Uterus (tissue), 4 donors: Measurements from ENCODE around the gene GRIK2. TPM values are rescaled to one million over a fixed set of nuclear protein-coding genes. Genes with fewer than 3 reads are reported as not detected.

Source experiments
- DNase-seq, 2 donors: peaks; one replicate each; pipeline ENCODE4 v3.0.0-alpha.2; 2019 to 2020
- H3K27ac ChIP-seq, 2 donors: fragments of 200-600 bp; sonication (generic); 1 replicate in 1 of 2; 2 replicates in 1 of 2; pipeline ENCODE4 v1.5.1; 2016 to 2018
- H3K27me3 ChIP-seq, 2 donors: fragments of 200-600 bp; sonication (generic); one replicate each; pipeline ENCODE4 v1.5.1; 2018 to 2019; ENCODE audit warnings: control low read depth in 1 of 2
- H3K36me3 ChIP-seq, 2 donors: fragments of 200-600 bp; sonication (generic); one replicate each; pipeline ENCODE4 v1.5.1; 2019; ENCODE audit warnings: control low read depth in 1 of 2
- H3K4me1 ChIP-seq, 2 donors: fragments of 200-600 bp; sonication (generic); one replicate each; pipeline ENCODE4 v1.5.1; 2018 to 2019; ENCODE audit warnings: control low read depth in 1 of 2
- H3K4me3 ChIP-seq, 2 donors: fragments of 200-600 bp; sonication (generic); 1 replicate in 1 of 2; 2 replicates in 1 of 2; pipeline ENCODE4 v1.5.1; 2018 to 2019; ENCODE audit warnings: mild to moderate bottlenecking in 1 of 2
- H3K9me3 ChIP-seq, 2 donors: fragments of 200-600 bp; sonication (generic); one replicate each; pipeline ENCODE4 v1.5.1; 2019; ENCODE audit warnings: control low read depth in 1 of 2
- CTCF ChIP-seq, 4 experiments: fragments of 200-600 bp in 2 of 4; fragments of 450-650 bp in 2 of 4; sonication (generic) in 2 of 4; IDR thresholded peaks; one replicate each; pipeline ENCODE4 v1.5.1; 2016 to 2019; ENCODE audit warnings: antibody characterized with exemption in 4 of 4, mild to moderate bottlenecking in 2 of 4, moderate library complexity in 1 of 4
- POLR2A ChIP-seq, 2 donors: fragments of 450-650 bp; IDR thresholded peaks; one replicate each; pipeline ENCODE4 v1.6.1; 2016; ENCODE audit warnings: antibody characterized with exemption in 2 of 2, mild to moderate bottlenecking in 1 of 2, moderate library complexity in 1 of 2
- intact Hi-C: fragments of 100-400 bp; cut with DNase I; formaldehyde crosslinking; loops from one replicate; pipeline ENCODE4 v1.15.1; 2023; ENCODE audit warnings: low total_unique reads
- total RNA-seq, 4 donors: library from RNA; depleted of rRNA in 3 of 4; stranded (reverse); fragments of >200 nt in 3 of 4; gene quantifications; one replicate each; pipeline versions ENCODE4 v1.1.0 to v1.2.4, GENCODE V29; 2014 to 2023
- donor health status: DM: yes; HTN: yes; CAD: no.

The GRIK2 gene
- total RNA-seq, 4 donors from 2014 or later, result 0.76 to 13.1 TPM; not detected in 2

GRCh38 chr6:101826678-101827077 lies 433.2 kb downstream of the GRIK2 start:
- Histone ChIP-seq H3K27ac (no peak overlapping the region), H3K4me3 (no peak overlapping the region), H3K27me3 (no peaks in the 10 kb centered on the region), H3K9me3 (no peaks in the 10 kb centered on the region), H3K4me1 (no peaks in the 10 kb centered on the region), H3K36me3 (no peaks in the 10 kb centered on the region)
- no peak for TF ChIP-seq CTCF (IDR thresholded peaks at IDR 0.05)
- intact Hi-C loops, result no loop called here
- no peak for DNase-seq

GRCh38 chr6:101830501-101831031 lies 437.1 kb downstream of the GRIK2 start:
- H3K27me3 ChIP-seq, result no peaks in the 10 kb centered on the region
- no peak for DNase-seq
- no peaks in the 10 kb centered on the region for H3K9me3 ChIP-seq
- no peaks in the 10 kb centered on the region for H3K36me3 ChIP-seq
- H3K27ac ChIP-seq, result no peak overlapping the region
- TF ChIP-seq POLR2A (IDR thresholded peaks at IDR 0.05) (no peak), CTCF (IDR thresholded peaks at IDR 0.05) (no peak)
- no peaks in the 10 kb centered on the region for H3K4me1 ChIP-seq
- H3K4me3 ChIP-seq, result no peak overlapping the region
- intact Hi-C loops, result no loop called here

GRCh38 chr6:101832371-101832770 lies 438.9 kb downstream of the GRIK2 start:
- Histone ChIP-seq H3K36me3 (no peaks in the 10 kb centered on the region), H3K9me3 (no peaks in the 10 kb centered on the region), H3K27ac (no peak overlapping the region), H3K4me3 (no peak overlapping the region), H3K4me1 (no peaks in the 10 kb centered on the region), H3K27me3 (no peaks in the 10 kb centered on the region)
- DNase-seq, result no peak
- intact Hi-C loops, result no loop called here
- TF ChIP-seq POLR2A (IDR thresholded peaks at IDR 0.05) (no peak), CTCF (IDR thresholded peaks at IDR 0.05) (no peak)

- no peaks in the 10 kb centered on the region for H3K4me1 ChIP-seq
- intact Hi-C loops, result no loop called here
- TF ChIP-seq POLR2A (IDR thresholded peaks at IDR 0.05) (no peak), CTCF (IDR thresholded peaks at IDR 0.05) (no peak)
Observed at GRCh38 chr6:101840100-101840499, 446.6 kb downstream of the GRIK2 start.

DNA sequence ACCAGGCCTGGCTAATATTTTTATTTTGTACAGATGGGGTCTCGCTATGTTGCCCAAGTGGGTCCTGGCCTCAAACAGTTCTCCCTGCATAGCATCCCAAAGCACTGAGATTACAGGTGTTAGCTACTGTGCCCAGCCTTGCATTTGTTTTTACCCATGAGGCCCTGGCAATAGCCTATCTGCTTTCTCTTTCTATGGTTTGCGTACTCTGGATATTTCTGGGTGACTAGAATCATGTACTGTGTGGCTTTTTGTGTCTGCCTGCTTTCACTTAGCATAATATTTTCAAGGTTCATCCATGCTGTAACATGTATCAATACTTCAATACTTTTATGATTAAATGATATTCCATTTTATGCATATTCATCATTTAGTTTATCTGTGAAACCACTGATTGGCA lies 451.7 kb downstream of the GRIK2 start:
- no peak overlapping the region for H3K27ac ChIP-seq
- intact Hi-C loops, result no loop called here
- H3K4me1 ChIP-seq, result no peaks in the 10 kb centered on the region
- H3K36me3 ChIP-seq, result no peaks in the 10 kb centered on the region
- H3K4me3 ChIP-seq, result no peak overlapping the region
- TF ChIP-seq POLR2A (IDR thresholded peaks at IDR 0.05), result no peak
- TF ChIP-seq CTCF (IDR thresholded peaks at IDR 0.05), result no peak
- H3K9me3 ChIP-seq, result no peaks in the 10 kb centered on the region
- H3K27me3 ChIP-seq, result no peaks in the 10 kb centered on the region
- DNase-seq, result no peak

More at GRCh38 chr6:101840100-101840499, 446.6 kb downstream of the GRIK2 start:
- H3K9me3 ChIP-seq, result no peaks in the 10 kb centered on the region
- no peak for DNase-seq
- H3K36me3 ChIP-seq, result no peaks in the 10 kb centered on the region
- H3K27me3 ChIP-seq, result no peaks in the 10 kb centered on the region
- H3K27ac ChIP-seq, result no peak overlapping the region
- no peak overlapping the region for H3K4me3 ChIP-seq
